Naive thymus-derived CD4-positive, alpha-beta T cell (primary cell): Measurements from ENCODE around the gene COG5. TPM values are rescaled to one million over a fixed set of nuclear protein-coding genes. Genes with fewer than 3 reads are reported as not detected.

ENCODE experiments used
- ATAC-seq: fragments of 150-1000 bp; cut with Tn5 transposase; 2 replicates; pipeline ENCODE4 v1.10.0; 2021; ENCODE audit warnings: mild to moderate bottlenecking, moderate library complexity
- CTCF ChIA-PET: fragments of 350-600 bp; sonication (Branson Sonifier 250); formaldehyde crosslinking; loops from one replicate; lab custom pipeline; 2021; ENCODE audit warnings: antibody characterized with exemption; lab: Charles Lee
- POLR2A ChIA-PET: fragments of 350-600 bp; sonication (Branson Sonifier 250); formaldehyde crosslinking; loops from one replicate; lab custom pipeline; 2021; ENCODE audit warnings: antibody characterized with exemption, inconsistent platforms; lab: Charles Lee
- DNase-seq, 9 donors: peaks; one replicate each; pipeline versions ENCODE4 v3.0.0 to v3.0.0-alpha.2; 2020 to 2022; ENCODE audit warnings: mixed read lengths in 1 of 9
- H3K27ac ChIP-seq: one replicate; pipeline ENCODE4 v1.7.0; 2013; ENCODE audit warnings: mild to moderate bottlenecking, low read depth, low read length, moderate library complexity
- H3K27me3 ChIP-seq, 2 donors: one replicate each; pipeline ENCODE4 v1.7.0; 2013; ENCODE audit warnings: low read length in 2 of 2, mild to moderate bottlenecking in 2 of 2, moderate library complexity in 2 of 2; ENCODE audit not compliant: control insufficient read depth in 2 of 2, insufficient read depth in 2 of 2
- H3K36me3 ChIP-seq, 3 experiments: 1 replicate in 2 of 3; 2 replicates in 1 of 3; pipeline ENCODE4 v1.7.0; 2013; ENCODE audit warnings: low read length in 3 of 3, mild to moderate bottlenecking in 3 of 3, moderate library complexity in 1 of 3; ENCODE audit not compliant: insufficient read depth in 3 of 3, control insufficient read depth in 2 of 3
- H3K4me1 ChIP-seq, 2 donors: one replicate each; pipeline ENCODE4 v1.7.0; 2013; ENCODE audit warnings: low read length in 2 of 2, mild to moderate bottlenecking in 2 of 2, moderate library complexity in 1 of 2; ENCODE audit not compliant: control insufficient read depth in 2 of 2, insufficient read depth in 2 of 2
- H3K4me3 ChIP-seq: 2 replicates; pipeline ENCODE4 v1.7.0; 2013; ENCODE audit warnings: mild to moderate bottlenecking, low read length
- H3K9me3 ChIP-seq, 3 experiments: 1 replicate in 2 of 3; 2 replicates in 1 of 3; pipeline ENCODE4 v1.7.0; 2013; ENCODE audit warnings: low read length in 3 of 3; ENCODE audit not compliant: control insufficient read depth in 2 of 3
- H3K27ac Mint-ChIP-seq, 9 donors: one replicate each; pipeline ENCODE4 v1.8.0; 2020 to 2022; ENCODE audit warnings: mixed read lengths in 9 of 9, mild to moderate bottlenecking in 8 of 9, moderate library complexity in 5 of 9, inconsistent platforms in 2 of 9
- H3K27me3 Mint-ChIP-seq, 5 donors: one replicate each; pipeline ENCODE4 v1.8.0; 2021 to 2022; ENCODE audit warnings: mixed read lengths in 5 of 5, mild to moderate bottlenecking in 1 of 5
- H3K36me3 Mint-ChIP-seq, 5 donors: one replicate each; pipeline ENCODE4 v1.8.0; 2020 to 2022; ENCODE audit warnings: mixed read lengths in 5 of 5, mild to moderate bottlenecking in 3 of 5, inconsistent platforms in 1 of 5
- H3K4me1 Mint-ChIP-seq, 7 donors: one replicate each; pipeline ENCODE4 v1.8.0; 2020 to 2022; ENCODE audit warnings: mixed read lengths in 7 of 7, mild to moderate bottlenecking in 3 of 7, inconsistent platforms in 1 of 7
- H3K4me3 Mint-ChIP-seq, 10 donors: one replicate each; pipeline ENCODE4 v1.8.0; 2020 to 2022; ENCODE audit warnings: mild to moderate bottlenecking in 10 of 10, mixed read lengths in 10 of 10, moderate library complexity in 6 of 10, inconsistent platforms in 2 of 10
- H3K9me3 Mint-ChIP-seq, 11 donors: one replicate each; pipeline ENCODE4 v1.8.0; 2020 to 2022; ENCODE audit warnings: mixed read lengths in 11 of 11, mild to moderate bottlenecking in 4 of 11, inconsistent platforms in 1 of 11, moderate library complexity in 1 of 11
- intact Hi-C, 2 donors: fragments of 100-400 bp; cut with micrococcal nuclease; formaldehyde crosslinking; loops; one replicate each; pipeline ENCODE4 v1.15.1; 2023
- polyA plus RNA-seq, 2 donors: library from polyadenylated mRNA; unstranded; fragments of 300-500 nt; fragmentation: Illumina TruSeq; gene quantifications; one replicate each; pipeline ENCODE4 v1.2.3, GENCODE V29; 2021
- total RNA-seq, 6 experiments: library from RNA in 5 of 6; stranded (reverse) in 5 of 6; gene quantifications; 1 replicate in 5 of 6; 2 replicates in 1 of 6; pipeline ENCODE4 v1.2.3 and lab custom pipeline; 2021 to 2026

Gene COG5
- total and polyA plus RNA-seq, 7 experiments from 2014 or later = 24.7 to 77.0 (median 48.0) TPM

GRCh38 chr7:107219563-107220244 is 344.0 kb downstream of the COG5 start:
- no peaks in the 10 kb centered on the region for H3K9me3 ChIP-seq
- H3K27ac Mint-ChIP-seq = peak overlapping the region in 1 of 9 donors; percentile 41
- ATAC-seq (no peak), DNase-seq (no peak)
- no peaks in the 10 kb centered on the region for H3K4me1 ChIP-seq
- peaks cover 0 to 5% (median 0%) of the 10 kb centered on the region in 3 experiments for H3K36me3 ChIP-seq
- ChIA-PET POLR2A (no interaction called here), CTCF (no interaction called here)
- H3K9me3 Mint-ChIP-seq = peaks cover 0 to 29% (median 11%) of the 10 kb centered on the region in 11 donors
- no peaks in the 10 kb centered on the region for H3K27me3 ChIP-seq
- peaks cover 0 to 4% (median 0%) of the 10 kb centered on the region in 7 donors for H3K4me1 Mint-ChIP-seq
- H3K36me3 Mint-ChIP-seq = peaks cover 10 to 80% (median 54%) of the 10 kb centered on the region in 5 donors
- intact Hi-C loops = no loop called here
- no peak overlapping the region for H3K4me3 Mint-ChIP-seq
- H3K4me3 ChIP-seq = no peak overlapping the region
- H3K27ac ChIP-seq = no peak overlapping the region
- no peaks in the 10 kb centered on the region for H3K27me3 Mint-ChIP-seq

- CTCF ChIA-PET = no interaction called here
- H3K27ac ChIP-seq = no peak overlapping the region
- H3K36me3 Mint-ChIP-seq = peaks cover 21 to 85% (median 63%) of the 10 kb centered on the region in 5 donors
- H3K9me3 Mint-ChIP-seq = peaks cover 3 to 39% (median 13%) of the 10 kb centered on the region in 11 donors
- H3K4me1 ChIP-seq = no peaks in the 10 kb centered on the region
- POLR2A ChIA-PET = no interaction called here
- no peak overlapping the region for H3K27ac Mint-ChIP-seq
- no peak overlapping the region for H3K4me3 Mint-ChIP-seq
- no peaks in the 10 kb centered on the region for H3K9me3 ChIP-seq
- DNase-seq (no peak), ATAC-seq (no peak)
- peaks cover 0 to 24% (median 3%) of the 10 kb centered on the region in 3 experiments for H3K36me3 ChIP-seq
- H3K4me3 ChIP-seq = no peak overlapping the region
- H3K4me1 Mint-ChIP-seq = peaks cover 0 to 6% (median 0%) of the 10 kb centered on the region in 7 donors
- no peaks in the 10 kb centered on the region for H3K27me3 ChIP-seq
- intact Hi-C loops = no loop called here
- H3K27me3 Mint-ChIP-seq = no peaks in the 10 kb centered on the region
These were observed 349.8 kb downstream of the COG5 start for GRCh38 chr7:107213945-107214344.

- Histone ChIP-seq H3K36me3 (peaks cover 0 to 30% (median 3%) of the 10 kb centered on the region in 3 experiments), H3K9me3 (no peaks in the 10 kb centered on the region), H3K27me3 (no peaks in the 10 kb centered on the region), H3K4me3 (no peak overlapping the region), H3K27ac (no peak overlapping the region), H3K4me1 (no peaks in the 10 kb centered on the region)
- DNase-seq (no peak), ATAC-seq (no peak)
- peaks cover 0 to 6% (median 0%) of the 10 kb centered on the region in 7 donors for H3K4me1 Mint-ChIP-seq
- H3K27ac Mint-ChIP-seq = peak overlapping the region in 1 of 9 donors; percentile 15
- ChIA-PET CTCF (interaction anchor here (0.6 kb wide), 1 partner anchor 33 kb away, joined by 3 read pairs; no protein-coding TSS in a partner anchor), POLR2A (interaction anchor here (0.6 kb wide), 1 partner anchor 45 kb away, joined by 3 read pairs; the partner anchor contains the start of gene HBP1)
- peaks cover 21 to 80% (median 57%) of the 10 kb centered on the region in 5 donors for H3K36me3 Mint-ChIP-seq
- H3K9me3 Mint-ChIP-seq = peaks cover 3 to 39% (median 13%) of the 10 kb centered on the region in 11 donors
- no peaks in the 10 kb centered on the region for H3K27me3 Mint-ChIP-seq
- H3K4me3 Mint-ChIP-seq = no peak overlapping the region
- intact Hi-C loops = no loop called here
These were observed 350.4 kb downstream of the COG5 start for GRCh38 chr7:107213193-107213788.

GRCh38 chr7:107212725-107213124 is 351.0 kb downstream of the COG5 start:
- POLR2A ChIA-PET = no interaction called here

GRCh38 chr7:107210400-107210799 is 353.3 kb downstream of the COG5 start:
- Mint-ChIP-seq H3K36me3 (peaks cover 17 to 72% (median 45%) of the 10 kb centered on the region in 5 donors), H3K9me3 (peaks cover 3 to 19% (median 6%) of the 10 kb centered on the region in 11 donors), H3K27ac (peak overlapping the region in 1 of 9 donors; percentile 33), H3K4me1 (peaks cover 0 to 6% (median 0%) of the 10 kb centered on the region in 7 donors), H3K27me3 (no peaks in the 10 kb centered on the region), H3K4me3 (no peak overlapping the region)
- Histone ChIP-seq H3K4me1 (no peaks in the 10 kb centered on the region), H3K36me3 (peaks cover 3 to 46% (median 13%) of the 10 kb centered on the region in 3 experiments), H3K4me3 (no peak overlapping the region), H3K27me3 (no peaks in the 10 kb centered on the region), H3K9me3 (no peaks in the 10 kb centered on the region), H3K27ac (no peak overlapping the region)
- intact Hi-C loops = no loop called here
- DNase-seq (no peak), ATAC-seq (no peak)
- POLR2A ChIA-PET = no interaction called here
- CTCF ChIA-PET = no interaction called here

More at GRCh38 chr7:107212725-107213124, 351.0 kb downstream of the COG5 start:
- Mint-ChIP-seq H3K36me3 (peaks cover 21 to 74% (median 53%) of the 10 kb centered on the region in 5 donors), H3K4me1 (peaks cover 0 to 6% (median 0%) of the 10 kb centered on the region in 7 donors), H3K27ac (no peak overlapping the region), H3K27me3 (no peaks in the 10 kb centered on the region), H3K9me3 (peaks cover 3 to 39% (median 12%) of the 10 kb centered on the region in 11 donors), H3K4me3 (no peak overlapping the region)
- CTCF ChIA-PET = interaction anchor here (0.6 kb wide), 1 partner anchor 33 kb away, joined by 3 read pairs; no protein-coding TSS in a partner anchor
- Histone ChIP-seq H3K36me3 (peaks cover 3 to 30% (median 5%) of the 10 kb centered on the region in 3 experiments), H3K27ac (no peak overlapping the region), H3K4me3 (no peak overlapping the region), H3K9me3 (no peaks in the 10 kb centered on the region), H3K27me3 (no peaks in the 10 kb centered on the region), H3K4me1 (no peaks in the 10 kb centered on the region)
- ATAC-seq (no peak), DNase-seq (no peak)
- intact Hi-C loops = no loop called here

GRCh38 chr7:107209565-107209964 is 354.2 kb downstream of the COG5 start:
- ChIA-PET POLR2A (no interaction called here), CTCF (no interaction called here)
- Histone ChIP-seq H3K4me1 (no peaks in the 10 kb centered on the region), H3K4me3 (no peak overlapping the region), H3K9me3 (no peaks in the 10 kb centered on the region), H3K27ac (no peak overlapping the region), H3K36me3 (peaks cover 3 to 53% (median 13%) of the 10 kb centered on the region in 3 experiments), H3K27me3 (no peaks in the 10 kb centered on the region)
- Mint-ChIP-seq H3K9me3 (peaks cover 0 to 12% (median 3%) of the 10 kb centered on the region in 11 donors), H3K4me3 (no peak overlapping the region), H3K36me3 (peaks cover 22 to 74% (median 46%) of the 10 kb centered on the region in 5 donors), H3K27me3 (no peaks in the 10 kb centered on the region), H3K4me1 (peaks cover 0 to 10% (median 0%) of the 10 kb centered on the region in 7 donors), H3K27ac (peak overlapping the region in 7 of 9 donors; percentile 21 to 82 (median 48))
- intact Hi-C loops = no loop called here
- ATAC-seq (no peak), DNase-seq (no peak)
